H4 (cell line): Measurements from ENCODE around the gene SF3A2. TPM values are rescaled to one million over a fixed set of nuclear protein-coding genes. Genes with fewer than 3 reads are reported as not detected.
A peak's percentile ranks its signal among the peaks of the same experiment; 100 is the strongest.
"Not testable (repeated sequence)": the region's sequence is repeated elsewhere in the genome, so short reads cannot be mapped to it uniquely, and the experiment has no call there.

Experiments used
- DNase-seq: peaks from one replicate; pipeline ENCODE4 v3.0.0-alpha.2; 2015; ENCODE audit warnings: low spot score
- total RNA-seq: library from RNA; depleted of rRNA; stranded (reverse); fragments of >200 nt; shearing (Covaris generic); gene quantifications from 2 replicates; pipeline ENCODE4 v1.2.3, GENCODE V29; 2014; rRNA removed

The SF3A2 gene
- 10.8 and 13.3 TPM in 2 replicates for total RNA-seq

GRCh38 chr19:2236314-2237050 lies at the start of gene SF3A2, which contains the start of gene PLEKHJ1:
Gene SF3A2 (plus strand): TSS chr19:2236824. CDS start chr19:2243419, 6,595 bp downstream.
Gene PLEKHJ1 (minus strand): TSS chr19:2236329. CDS start chr19:2236248, 81 bp downstream.
- DNase-seq = peak; percentile 97

DNA sequence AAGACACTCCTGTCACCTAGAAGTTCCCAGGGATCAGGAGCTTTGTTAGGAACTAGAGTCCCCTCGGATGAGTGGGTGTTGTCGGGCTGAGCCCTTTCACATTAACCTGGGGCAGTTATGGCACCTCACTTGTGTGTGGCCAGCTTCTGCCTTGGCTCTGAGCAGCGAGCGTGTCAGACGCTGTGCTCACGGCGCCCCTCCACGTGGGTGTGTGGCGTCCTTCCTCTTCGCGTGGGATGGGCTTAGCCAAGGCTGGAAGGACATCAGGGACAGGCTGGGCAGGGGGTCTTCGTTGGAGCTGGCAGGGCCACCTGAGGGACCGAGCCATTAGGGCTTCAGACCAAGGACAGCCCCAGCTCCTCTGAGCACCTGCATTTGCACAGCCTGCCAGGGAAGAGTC lies 49.5 kb upstream of the SF3A2 start:
- DNase-seq = no peak

DNA sequence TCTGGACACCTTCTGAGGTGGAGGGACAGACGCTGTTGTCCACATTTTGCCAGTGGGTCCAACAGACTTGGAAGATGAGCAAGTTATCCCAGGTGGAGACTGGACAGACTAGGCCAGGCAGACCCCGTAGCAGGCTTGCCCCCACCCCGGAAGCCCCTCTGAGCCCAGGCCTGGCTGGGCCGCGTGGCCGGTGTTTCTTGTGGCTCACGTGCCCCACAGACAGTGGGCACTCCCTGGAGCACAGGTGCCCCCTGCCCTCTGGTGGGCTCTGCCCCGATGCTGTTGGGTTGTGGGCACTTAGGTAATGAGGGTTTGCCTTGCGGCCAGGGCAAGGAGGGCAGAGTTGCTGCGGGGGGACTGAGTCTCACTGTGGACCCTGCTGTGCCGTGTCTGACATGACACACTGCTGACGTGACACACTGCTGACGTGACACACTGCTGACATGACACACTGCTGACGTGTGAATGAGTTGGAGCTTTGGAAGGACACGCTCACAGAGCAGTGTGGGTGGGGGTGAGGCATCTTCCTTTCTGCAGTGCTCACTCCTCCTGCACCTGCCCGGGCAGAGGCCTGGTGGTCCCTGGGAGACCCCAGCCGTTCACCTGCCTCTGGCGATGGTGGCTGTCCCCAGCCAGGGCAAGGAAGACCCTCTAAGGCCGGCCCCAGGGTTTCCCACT lies 47.8 kb upstream of the SF3A2 start:
- DNase-seq = no peak

GRCh38 chr19:2189880-2190279 lies 46.7 kb upstream of the SF3A2 start:
- DNase-seq = no peak

DNA sequence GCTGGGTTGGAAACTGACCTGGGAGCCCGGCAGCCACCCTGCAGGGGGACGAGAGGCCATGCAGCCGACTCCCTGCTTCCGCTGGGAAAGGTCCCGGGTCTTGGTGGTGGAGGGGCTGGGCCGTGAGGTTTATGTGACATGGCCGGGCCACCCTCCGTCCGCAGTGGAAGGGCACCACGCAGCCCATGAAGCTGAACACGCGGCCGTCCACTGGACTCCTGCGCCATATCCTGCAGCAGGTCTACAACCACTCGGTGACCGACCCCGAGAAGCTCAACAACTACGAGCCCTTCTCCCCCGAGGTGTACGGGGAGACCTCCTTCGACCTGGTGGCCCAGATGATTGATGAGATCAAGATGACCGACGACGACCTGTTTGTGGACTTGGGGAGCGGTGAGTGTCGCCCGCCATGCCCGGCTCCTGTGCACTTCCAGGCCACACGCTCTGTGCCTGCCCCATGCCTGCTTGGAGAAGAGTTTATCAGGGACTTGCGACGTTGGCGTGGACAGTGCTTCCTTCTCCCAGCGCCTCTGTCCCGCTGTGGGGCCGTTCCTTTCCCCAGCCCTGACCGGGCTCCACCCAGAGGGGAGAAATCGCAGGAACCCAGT lies 45.7 kb upstream of the SF3A2 start:
- DNase-seq = no peak

DNA sequence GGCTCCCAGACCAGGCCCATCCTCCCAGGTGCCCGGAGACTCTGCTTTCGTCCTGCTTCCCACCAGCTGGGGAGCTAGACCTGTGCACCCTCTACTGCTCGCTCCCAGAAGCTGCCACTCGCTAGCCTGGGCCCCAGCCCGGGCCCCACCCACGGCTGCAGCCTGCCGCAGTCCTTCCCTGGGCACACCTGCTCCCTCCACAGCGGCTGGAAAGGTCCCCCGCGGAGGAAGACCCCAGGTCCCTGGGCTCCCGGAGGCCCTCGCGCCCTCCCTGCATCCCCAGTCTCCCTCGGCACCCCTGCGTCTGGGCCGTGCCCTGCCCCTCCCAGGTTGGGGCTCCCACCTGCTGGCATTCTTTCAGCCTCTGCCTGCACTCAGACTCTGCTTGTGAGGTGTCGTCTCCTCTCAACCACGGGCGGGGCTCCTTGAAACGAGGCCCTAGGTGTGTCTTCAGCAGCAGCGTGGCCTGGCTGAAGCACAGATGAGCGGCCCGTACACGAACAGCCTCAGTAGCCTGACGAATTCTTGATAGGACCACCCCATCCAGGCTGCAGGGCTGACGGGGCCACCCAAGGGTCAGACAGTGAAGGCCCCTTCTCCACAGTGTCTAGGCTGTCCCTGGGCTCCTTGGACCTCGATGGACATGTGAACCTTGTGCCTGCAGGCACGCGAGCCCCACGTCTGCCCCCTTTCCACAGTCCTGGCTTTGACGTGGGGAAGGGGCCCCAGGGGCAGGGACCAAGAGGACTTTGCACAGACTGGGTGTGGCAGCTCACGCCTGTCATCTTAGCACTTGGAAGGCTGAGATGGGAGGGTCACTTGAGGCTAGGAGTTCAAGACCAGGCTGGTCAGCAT lies 44.9 kb upstream of the SF3A2 start:
- no peak for DNase-seq

DNA sequence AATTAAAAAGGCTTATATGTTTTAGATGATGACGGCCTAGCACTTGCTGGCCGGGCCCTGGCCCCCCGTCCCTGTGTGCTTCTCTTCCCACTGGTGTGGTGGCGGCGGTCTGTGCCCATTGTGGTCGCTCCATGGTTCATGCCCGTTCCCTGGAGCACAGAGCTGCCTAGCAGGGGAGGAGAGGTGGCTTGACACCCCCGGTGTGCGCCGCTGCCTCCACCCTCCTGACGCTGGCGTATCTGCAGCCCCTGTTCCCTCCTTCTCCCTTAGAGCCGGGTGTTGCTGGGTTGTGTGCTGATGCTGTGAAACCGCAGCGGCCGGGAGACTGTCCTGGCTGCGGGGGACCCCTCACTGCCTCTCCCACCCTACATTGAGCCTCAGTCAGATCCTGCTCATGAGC lies 43.8 kb upstream of the SF3A2 start:
- no peak for DNase-seq

- DNase-seq = no peak
These were observed 42.8 kb upstream of the SF3A2 start for GRCh38 chr19:2193807-2194206.

DNA sequence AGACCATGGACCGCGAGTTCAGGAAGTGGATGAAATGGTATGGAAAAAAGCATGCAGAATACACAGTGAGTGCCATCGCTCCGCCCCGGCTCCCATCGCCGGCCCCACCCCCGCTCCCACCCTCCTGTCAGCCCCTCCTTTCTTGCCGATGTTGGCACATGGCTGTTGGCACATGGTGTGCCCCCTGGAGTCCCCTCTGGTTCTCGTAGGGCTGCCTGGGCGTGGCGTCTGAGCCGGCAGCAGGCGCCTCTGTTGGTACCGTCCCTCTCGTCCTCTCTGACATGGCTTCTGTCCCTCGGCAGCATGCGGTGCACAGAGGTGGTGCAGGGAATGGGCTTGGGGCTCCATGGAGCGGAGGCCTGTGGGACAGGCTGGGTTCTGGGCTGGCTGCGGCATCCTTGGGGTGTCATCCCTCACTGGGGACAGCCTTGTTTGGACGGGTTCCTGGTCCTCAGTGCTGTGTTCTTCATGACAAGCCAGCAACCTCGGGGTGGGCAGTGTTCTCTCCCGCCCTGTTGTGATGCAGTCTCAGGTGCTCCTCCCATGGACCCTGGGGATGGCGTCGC lies 42.0 kb upstream of the SF3A2 start:
- no peak for DNase-seq

DNA sequence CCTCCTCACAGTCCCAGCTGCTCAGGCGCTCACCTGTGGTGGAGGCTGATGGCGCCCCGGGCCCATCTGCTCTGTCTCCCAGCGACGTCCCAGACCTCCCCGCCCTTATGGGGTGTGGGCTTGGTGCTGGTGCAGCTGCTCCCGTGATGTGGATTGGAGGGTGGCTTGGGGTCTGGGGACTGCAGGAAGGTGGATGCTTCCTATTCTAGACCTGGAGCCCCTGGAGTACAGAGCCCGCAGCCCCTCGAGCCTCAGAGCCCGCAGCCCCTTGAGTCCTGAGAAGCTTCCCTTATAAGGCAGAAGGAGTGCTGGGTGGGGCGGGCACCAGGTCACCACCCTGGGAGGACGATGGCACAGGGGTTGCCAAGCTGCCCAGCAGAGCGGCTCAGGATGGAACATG lies 41.3 kb upstream of the SF3A2 start:
- no peak for DNase-seq

- DNase-seq = no peak
These were observed 40.7 kb upstream of the SF3A2 start for GRCh38 chr19:2195914-2196313.

- no peak for DNase-seq
These were observed 39.4 kb upstream of the SF3A2 start for GRCh38 chr19:2197270-2197669.

DNA sequence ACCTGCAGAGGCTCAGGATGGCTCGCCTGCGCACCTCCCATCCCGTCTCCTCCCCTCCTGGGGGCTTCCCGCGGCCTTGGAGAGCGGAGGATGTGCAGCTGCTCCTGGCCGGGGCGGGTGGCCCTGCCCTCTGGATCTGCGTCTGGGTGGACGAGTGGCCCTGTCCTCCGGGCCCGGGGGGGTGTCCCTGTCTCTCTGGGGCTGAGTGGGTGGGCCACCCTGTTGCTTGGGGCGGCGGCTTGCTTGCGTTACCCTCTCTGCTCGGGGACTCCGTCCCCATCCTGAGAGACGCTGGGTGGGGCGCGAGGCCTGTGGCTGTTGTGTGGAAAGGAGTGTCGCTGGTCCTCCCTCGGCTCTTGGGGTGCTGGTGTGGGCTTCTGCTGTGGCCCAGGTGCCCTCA lies 38.3 kb upstream of the SF3A2 start:
- DNase-seq = no peak

GRCh38 chr19:2199215-2199614 lies 37.4 kb upstream of the SF3A2 start:
- DNase-seq = no peak

DNA sequence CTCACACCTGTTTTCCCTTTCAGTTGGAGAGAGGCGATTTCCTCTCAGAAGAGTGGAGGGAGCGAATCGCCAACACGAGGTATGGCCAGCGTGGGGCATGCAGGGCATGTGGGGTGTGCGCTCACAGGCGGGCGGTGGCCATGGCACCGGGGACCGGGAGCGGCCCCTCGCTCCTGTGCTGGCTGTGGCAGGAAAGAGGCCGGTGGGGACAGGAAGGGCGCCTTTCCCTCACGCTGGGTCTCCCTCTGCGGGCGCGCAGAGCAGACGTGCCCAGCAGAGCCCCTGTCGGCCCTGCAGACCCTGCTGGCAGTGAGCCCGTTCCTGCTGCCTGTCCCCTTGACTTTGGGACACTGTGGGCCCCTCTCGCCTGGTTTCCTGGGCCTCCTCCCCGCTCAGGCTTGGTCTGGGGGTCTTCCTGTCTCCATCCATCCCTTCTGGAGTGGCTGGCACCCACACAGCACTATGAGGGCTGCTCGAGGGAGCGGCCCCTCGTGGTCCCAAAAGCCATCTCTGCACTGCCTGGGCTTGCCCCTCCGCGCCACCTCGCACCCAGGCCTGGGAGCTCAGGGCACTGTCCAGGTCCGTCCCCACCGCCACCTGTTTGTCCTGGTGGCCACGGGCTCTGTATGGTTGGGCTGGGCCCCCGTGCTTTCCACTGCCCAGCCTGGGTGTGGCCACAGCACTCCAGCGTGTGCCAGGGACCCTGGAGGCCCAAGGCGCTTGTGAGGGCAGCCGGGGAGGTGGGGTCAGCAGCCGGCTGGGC lies 36.6 kb upstream of the SF3A2 start:
- DNase-seq = no peak

DNA sequence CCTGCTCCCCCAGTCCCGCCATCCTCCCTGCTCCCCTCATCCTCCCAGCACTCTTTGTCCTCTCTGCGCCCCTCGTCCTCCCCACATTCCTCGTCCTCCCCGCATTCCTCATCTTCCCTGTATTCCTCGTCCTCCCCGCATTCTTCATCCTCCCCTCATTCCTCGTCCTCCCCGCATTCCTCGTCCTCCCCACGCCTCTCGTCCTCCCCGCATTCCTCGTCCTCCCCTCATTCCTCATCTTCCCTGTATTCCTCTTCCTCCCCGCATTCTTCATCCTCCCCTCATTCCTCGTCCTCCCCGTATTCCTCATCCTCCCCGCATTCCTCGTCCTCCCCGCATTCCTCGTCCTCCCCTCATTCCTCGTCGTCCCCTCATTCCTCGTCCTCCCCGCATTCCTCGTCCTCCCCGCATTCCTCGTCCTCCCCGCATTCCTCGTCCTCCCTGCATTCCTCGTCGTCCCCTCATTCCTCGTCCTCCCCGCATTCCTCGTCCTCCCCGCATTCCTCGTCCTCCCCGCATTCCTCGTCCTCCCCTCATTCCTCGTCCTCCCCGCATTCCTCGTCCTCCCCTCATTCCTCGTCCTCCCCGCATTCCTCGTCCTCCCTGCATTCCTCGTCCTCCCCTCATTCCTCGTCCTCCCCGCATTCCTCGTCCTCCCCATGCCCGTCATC lies 35.9 kb upstream of the SF3A2 start:
- DNase-seq = not testable (repeated sequence)

- DNase-seq = no peak
These were observed 35.0 kb upstream of the SF3A2 start for GRCh38 chr19:2201473-2202148.

GRCh38 chr19:2202366-2202765 lies 34.3 kb upstream of the SF3A2 start:
- no peak for DNase-seq

GRCh38 chr19:2207008-2207407 lies 29.6 kb upstream of the SF3A2 start:
- DNase-seq = no peak
